Sigmoid colon (tissue), 7 donors: ENCODE data around the gene PRPH. TPM values are rescaled to one million over a fixed set of nuclear protein-coding genes. Genes with fewer than 3 reads are reported as not detected.
"Not testable (repeated sequence)": the region's sequence is repeated elsewhere in the genome, so short reads cannot be mapped to it uniquely, and the experiment has no call there.

ENCODE experiments used
- DNase-seq: peaks from one replicate; pipeline ENCODE4 v3.0.0-alpha.2; 2019
- H3K27ac ChIP-seq, 4 donors: fragments of 200-600 bp; sonication (generic); one replicate each; pipeline ENCODE4 v1.5.1; 2016 to 2019; ENCODE audit warnings: mild to moderate bottlenecking in 1 of 4
- H3K27me3 ChIP-seq, 3 donors: fragments of 200-600 bp; sonication (generic); one replicate each; pipeline ENCODE4 v1.5.1; 2019; ENCODE audit warnings: mild to moderate bottlenecking in 1 of 3
- H3K36me3 ChIP-seq, 4 donors: fragments of 200-600 bp; sonication (generic); one replicate each; pipeline ENCODE4 v1.5.1; 2016 to 2019
- H3K4me1 ChIP-seq, 4 donors: fragments of 200-600 bp; sonication (generic); one replicate each; pipeline ENCODE4 v1.5.1; 2017 to 2019
- H3K4me3 ChIP-seq, 4 donors: fragments of 200-600 bp; sonication (generic); one replicate each; pipeline ENCODE4 v1.5.1; 2017 to 2019; ENCODE audit warnings: mild to moderate bottlenecking in 2 of 4, moderate library complexity in 1 of 4
- H3K9me3 ChIP-seq, 4 donors: fragments of 200-600 bp in 3 of 4; sonication (generic) in 3 of 4; one replicate each; pipeline versions ENCODE4 v1.5.1 to v1.6.1; 2013 to 2019
- EP300 ChIP-seq, 4 donors: sonication (generic); formaldehyde crosslinking; IDR thresholded peaks; one replicate each; pipeline ENCODE4 v1.6.1; 2017; ENCODE audit warnings: antibody characterized with exemption in 4 of 4
- POLR2A ChIP-seq, 2 donors: fragments of 450-650 bp; IDR thresholded peaks; one replicate each; pipeline ENCODE4 v1.6.1; 2016; ENCODE audit warnings: antibody characterized with exemption in 2 of 2, mild to moderate bottlenecking in 2 of 2, moderate library complexity in 2 of 2
- POLR2AphosphoS5 ChIP-seq, 4 donors: sonication (generic); formaldehyde crosslinking; IDR thresholded peaks; one replicate each; pipeline ENCODE4 v1.6.1; 2017; ENCODE audit warnings: antibody characterized with exemption in 4 of 4
- WGBS, 2 donors: extraction: QIAGEN DNeasy Blood & Tissue Kit; methylation state at CpG; one replicate each; pipeline ENCODE4 v1.1.7; 2013; 5-methylcytosine and 5-hydroxymethylcytosine counted together
- intact Hi-C: fragments of 100-400 bp; cut with DNase I; formaldehyde crosslinking; loops from one replicate; pipeline ENCODE4 v1.15.1; 2023
- polyA plus RNA-seq, 3 donors: library from polyadenylated mRNA; stranded (reverse); fragments of 200-250 nt; gene quantifications; one replicate each; pipeline ENCODE4 v1.2.3, GENCODE V29; 2013
- total RNA-seq, 4 donors: library from RNA; depleted of rRNA; stranded (reverse); fragments of >200 nt; gene quantifications; one replicate each; pipeline ENCODE4 v1.1.0, GENCODE V29; 2016
- TF ChIP-seq, protein P1 (sequence below), 4 experiments: fragments of 450-650 bp in 3 of 4; fragments of 200-600 bp in 1 of 4; IDR thresholded peaks; one replicate each; pipeline ENCODE4 v1.5.1; 2016 to 2019; ENCODE audit warnings: antibody characterized with exemption in 4 of 4, mild to moderate bottlenecking in 3 of 4, moderate library complexity in 2 of 4
- donor health status: healthy with polysubstance abuse.
- donor health status: Bipolar disorder and iron deficiency.
- donor health status: healthy.

The PRPH gene
- total and polyA plus RNA-seq, 7 donors: 0.46 to 56.2 (median 31.8) TPM

DNA sequence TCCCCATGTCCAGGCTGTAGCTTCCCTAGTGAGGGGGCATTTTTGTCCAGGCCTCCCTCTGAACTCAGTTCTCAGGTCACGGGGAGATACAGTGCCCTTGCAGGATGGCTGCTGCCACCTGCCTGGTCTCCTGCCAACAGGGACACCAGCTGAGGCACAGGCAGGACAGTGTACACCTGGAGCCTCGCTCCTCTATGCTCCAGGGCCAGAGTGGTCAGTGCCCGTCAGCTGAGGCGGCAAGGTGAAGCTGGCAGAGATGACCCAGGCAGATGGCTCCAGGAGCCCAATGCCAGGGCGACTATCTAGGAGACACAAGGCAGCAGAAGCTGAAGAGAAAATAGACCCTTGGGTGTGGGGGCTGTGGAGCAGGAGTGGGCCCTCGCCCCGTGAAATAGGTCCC is 17.5 kb upstream of the PRPH start:
- Histone ChIP-seq H3K27me3 (no peaks in the 10 kb centered on the region), H3K4me1 (no peaks in the 10 kb centered on the region), H3K9me3 (no peaks in the 10 kb centered on the region), H3K27ac (no peak overlapping the region), H3K36me3 (peaks cover 0 to 13% (median 9%) of the 10 kb centered on the region in 4 donors), H3K4me3 (no peak overlapping the region)
- 76 to 91% methylated on average over 7 of the region's 7 CpGs for WGBS, 2 donors
- TF ChIP-seq POLR2A (IDR thresholded peaks at IDR 0.05): no peak
- no peak for TF ChIP-seq POLR2AphosphoS5 (IDR thresholded peaks at IDR 0.05)
- TF ChIP-seq, protein P1, sequence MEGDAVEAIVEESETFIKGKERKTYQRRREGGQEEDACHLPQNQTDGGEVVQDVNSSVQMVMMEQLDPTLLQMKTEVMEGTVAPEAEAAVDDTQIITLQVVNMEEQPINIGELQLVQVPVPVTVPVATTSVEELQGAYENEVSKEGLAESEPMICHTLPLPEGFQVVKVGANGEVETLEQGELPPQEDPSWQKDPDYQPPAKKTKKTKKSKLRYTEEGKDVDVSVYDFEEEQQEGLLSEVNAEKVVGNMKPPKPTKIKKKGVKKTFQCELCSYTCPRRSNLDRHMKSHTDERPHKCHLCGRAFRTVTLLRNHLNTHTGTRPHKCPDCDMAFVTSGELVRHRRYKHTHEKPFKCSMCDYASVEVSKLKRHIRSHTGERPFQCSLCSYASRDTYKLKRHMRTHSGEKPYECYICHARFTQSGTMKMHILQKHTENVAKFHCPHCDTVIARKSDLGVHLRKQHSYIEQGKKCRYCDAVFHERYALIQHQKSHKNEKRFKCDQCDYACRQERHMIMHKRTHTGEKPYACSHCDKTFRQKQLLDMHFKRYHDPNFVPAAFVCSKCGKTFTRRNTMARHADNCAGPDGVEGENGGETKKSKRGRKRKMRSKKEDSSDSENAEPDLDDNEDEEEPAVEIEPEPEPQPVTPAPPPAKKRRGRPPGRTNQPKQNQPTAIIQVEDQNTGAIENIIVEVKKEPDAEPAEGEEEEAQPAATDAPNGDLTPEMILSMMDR (IDR thresholded peaks at IDR 0.05): no peak
- no peak for TF ChIP-seq EP300 (IDR thresholded peaks at IDR 0.05)
- no peak for DNase-seq
- intact Hi-C loops: no loop called here

DNA sequence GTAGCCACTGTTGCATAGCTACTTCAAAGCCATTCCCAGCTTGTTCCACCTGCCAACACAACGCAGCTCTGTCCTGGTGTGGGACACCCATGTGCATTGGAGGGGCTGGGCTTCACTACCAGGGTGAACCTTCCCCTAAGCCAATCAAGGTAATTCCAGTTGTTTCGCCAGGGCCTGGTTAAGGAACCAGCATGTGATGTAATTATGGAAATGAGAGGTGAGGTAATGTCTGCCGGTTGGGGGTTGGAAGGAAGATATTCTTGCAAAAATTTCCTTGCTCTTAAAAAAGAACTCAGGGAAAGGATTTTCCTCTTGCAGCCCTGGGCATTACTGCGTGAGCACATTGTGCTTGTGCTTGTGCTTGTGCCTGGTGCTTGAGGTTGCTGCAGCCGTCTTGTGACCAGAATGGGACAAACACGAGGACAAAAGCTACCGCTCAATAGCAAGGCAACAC is 15.2 kb upstream of the PRPH start:
- no peaks in the 10 kb centered on the region for H3K9me3 ChIP-seq
- peaks cover 0 to 12% (median 0%) of the 10 kb centered on the region in 3 donors for H3K27me3 ChIP-seq
- no peak for DNase-seq
- intact Hi-C loops: no loop called here
- WGBS, 2 donors: 16 to 59% methylated on average over 7 of the region's 7 CpGs
- H3K4me3 ChIP-seq: no peak overlapping the region
- H3K27ac ChIP-seq: no peak overlapping the region
- H3K36me3 ChIP-seq: no peaks in the 10 kb centered on the region
- H3K4me1 ChIP-seq: no peaks in the 10 kb centered on the region
- no peak for TF ChIP-seq EP300 (IDR thresholded peaks at IDR 0.05)
- TF ChIP-seq, protein P1 (IDR thresholded peaks at IDR 0.05): no peak
- no peak for TF ChIP-seq POLR2A (IDR thresholded peaks at IDR 0.05)
- TF ChIP-seq POLR2AphosphoS5 (IDR thresholded peaks at IDR 0.05): no peak

DNA sequence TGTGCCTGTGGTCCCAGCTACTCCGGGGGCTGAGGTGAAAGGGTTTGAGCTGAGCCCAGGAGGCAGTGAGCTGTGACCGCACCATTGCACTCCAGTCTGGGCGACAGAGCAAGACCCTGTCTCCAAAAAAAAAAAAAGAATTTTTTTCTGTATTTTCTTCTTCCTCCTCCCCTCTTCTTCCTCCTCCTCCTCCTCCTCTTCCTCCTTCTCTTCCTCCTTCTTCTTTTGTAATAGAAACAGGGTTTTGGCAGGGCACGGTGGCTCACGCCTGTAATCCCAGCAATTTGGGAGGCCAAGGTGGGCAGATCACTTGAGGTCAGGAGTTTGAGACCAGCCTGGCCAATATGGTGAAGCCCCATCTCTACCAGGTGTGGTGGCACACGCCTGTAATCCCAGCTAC is 14.4 kb upstream of the PRPH start:
- H3K9me3 ChIP-seq, DNase-seq, H3K36me3 ChIP-seq, H3K4me1 ChIP-seq, H3K27ac ChIP-seq, intact Hi-C loops, H3K4me3 ChIP-seq: not testable (repeated sequence)
- WGBS, 2 donors: 92 to 93% methylated on average over 6 of the region's 6 CpGs
- H3K27me3 ChIP-seq: peaks cover 0 to 20% (median 0%) of the 10 kb centered on the region in 3 donors

DNA sequence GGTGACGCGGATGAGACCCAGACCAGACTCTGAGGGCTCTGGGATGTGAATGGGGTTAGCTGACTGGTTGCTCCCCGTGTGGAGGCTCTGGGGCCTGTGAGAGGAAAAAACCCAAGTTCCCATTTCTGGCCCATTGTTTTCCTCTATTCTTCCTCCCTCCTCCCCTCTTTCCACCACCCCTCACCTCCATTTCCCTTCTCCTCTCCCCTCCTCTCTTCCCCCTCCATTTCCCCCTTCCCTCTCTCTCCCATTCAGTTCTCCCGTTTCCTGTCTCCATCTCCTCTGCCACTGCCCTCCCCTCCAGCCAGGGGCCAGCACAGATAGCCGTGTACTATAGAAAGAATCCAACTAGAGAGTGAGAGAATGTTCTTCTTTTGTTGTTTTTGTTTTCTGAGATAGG is 12.6 kb upstream of the PRPH start:
- TF ChIP-seq, protein P1 (IDR thresholded peaks at IDR 0.05): no peak
- no peak for TF ChIP-seq POLR2A (IDR thresholded peaks at IDR 0.05)
- TF ChIP-seq EP300 (IDR thresholded peaks at IDR 0.05): no peak
- TF ChIP-seq POLR2AphosphoS5 (IDR thresholded peaks at IDR 0.05): no peak
- Histone ChIP-seq H3K36me3 (no peaks in the 10 kb centered on the region), H3K27ac (no peak overlapping the region), H3K4me1 (no peaks in the 10 kb centered on the region), H3K27me3 (peaks cover 0 to 29% (median 0%) of the 10 kb centered on the region in 3 donors), H3K4me3 (no peak overlapping the region), H3K9me3 (no peaks in the 10 kb centered on the region)
- 90% methylated on average over 5 of the region's 5 CpGs for WGBS, 2 donors
- DNase-seq: no peak
- intact Hi-C loops: no loop called here

DNA sequence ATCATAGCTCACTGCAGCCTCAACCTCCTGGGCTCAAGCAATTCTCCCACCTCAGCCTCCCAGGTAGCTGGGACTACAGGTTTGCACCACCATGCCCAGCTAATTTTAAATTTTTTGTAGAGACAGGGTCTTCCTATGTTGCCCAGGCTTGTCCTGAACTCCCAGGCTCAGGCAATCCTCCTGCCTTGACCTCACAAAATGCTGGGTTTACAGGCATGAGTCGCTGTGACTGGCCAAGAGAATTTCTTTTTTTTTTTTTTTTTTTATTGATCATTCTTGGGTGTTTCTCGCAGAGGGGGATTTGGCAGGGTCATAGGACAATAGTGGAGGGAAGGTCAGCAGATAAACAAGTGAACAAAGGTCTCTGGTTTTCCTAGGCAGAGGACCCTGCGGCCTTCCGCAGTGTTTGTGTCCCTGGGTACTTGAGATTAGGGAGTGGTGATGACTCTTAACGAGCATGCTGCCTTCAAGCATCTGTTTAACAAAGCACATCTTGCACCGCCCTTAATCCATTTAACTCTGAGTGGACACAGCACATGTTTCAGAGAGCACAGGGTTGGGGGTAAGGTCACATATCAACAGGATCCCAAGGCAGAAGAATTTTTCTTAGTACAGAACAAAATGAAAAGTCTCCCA is 12.1 kb upstream of the PRPH start:
- DNase-seq, H3K9me3 ChIP-seq, intact Hi-C loops, H3K4me1 ChIP-seq, H3K27ac ChIP-seq, H3K4me3 ChIP-seq, H3K36me3 ChIP-seq: not testable (repeated sequence)
- peaks cover 0 to 31% (median 0%) of the 10 kb centered on the region in 3 donors for H3K27me3 ChIP-seq
- 61 to 85% methylated on average over 3 of the region's 6 CpGs for WGBS, 2 donors
